K562 (cell line): ENCODE results near the gene CSRNP2. TPM values are rescaled to one million over a fixed set of nuclear protein-coding genes. Genes with fewer than 3 reads are reported as not detected.

Source experiments
- ATAC-seq: fragments of 200-7000 bp; cut with Tn5 transposase; 3 replicates; pipeline ENCODE4 v1.9.1; 2020; ENCODE audit warnings: moderate library complexity
- BruUV-seq: library from RNA; stranded (reverse); fragments of 400-500 nt; replicated peaks from 2 replicates; lab custom pipeline; 2021; lab: Mats Ljungman, UMichigan
- CTCF ChIA-PET: fragments of 300-600 bp; formaldehyde crosslinking; extraction: SDS; loops from one replicate; lab custom pipeline; 2021; ENCODE audit warnings: low intra/inter-chr PET ratio; lab: Yijun Ruan, JAX
- POLR2A ChIA-PET: fragments of 300-600, 350-650 bp; sonication (Branson Sonifier 250); formaldehyde crosslinking; extraction: SDS; loops from one replicate; lab custom pipeline; 2021; ENCODE audit warnings: antibody characterized with exemption, inconsistent platforms; lab: Yijun Ruan, JAX
- DNase-seq, 4 experiments: peaks; one replicate each; pipeline versions ENCODE4 v3.0.0 to v3.0.0-alpha.2; 2011 to 2018; ENCODE audit warnings: low spot score in 3 of 4, mixed read lengths in 3 of 4; ENCODE audit errors: extremely low read depth in 1 of 4
- FAIRE-seq: peaks from 2 replicates; lab custom pipeline; 2011; peaks lifted over from hg19 to GRCh38; lab: Jason Lieb, UNC
- H2AFZ ChIP-seq: 2 replicates; pipeline ENCODE4 v1.6.0; 2011; ENCODE audit warnings: low read depth, low read length, control low read depth, inconsistent platforms
- H3K27ac ChIP-seq: fragments of 200-600 bp; 3 replicates; pipeline ENCODE4 v1.8.0; 2011; ENCODE audit warnings: low read depth, mild to moderate bottlenecking, control low read depth, inconsistent platforms, low read length, moderate library complexity, mixed read lengths; ENCODE audit errors: extremely low read depth
- H3K27me3 ChIP-seq, 2 experiments: fragments of 300-600 bp in 1 of 2; 2 replicates in 1 of 2; 3 replicates in 1 of 2; pipeline versions ENCODE4 v1.6.0 to v1.8.0; 2011; ENCODE audit warnings: inconsistent platforms in 2 of 2, low read length in 2 of 2, mild to moderate bottlenecking in 1 of 2, mixed read lengths in 1 of 2, moderate library complexity in 1 of 2; ENCODE audit not compliant: control insufficient read depth in 2 of 2, insufficient read depth in 2 of 2
- H3K36me3 ChIP-seq: fragments of 300-600 bp; 3 replicates; pipeline ENCODE4 v1.8.0; 2011; ENCODE audit warnings: mild to moderate bottlenecking, low read length, inconsistent platforms; ENCODE audit not compliant: control insufficient read depth, insufficient read depth
- H3K4me1 ChIP-seq, 2 experiments: fragments of 200-600 bp in 1 of 2; replicated peaks in 1 of 2; 2 replicates in 1 of 2; 3 replicates in 1 of 2; pipeline versions ENCODE4 v1.5.1 to v1.8.0; 2011; ENCODE audit warnings: inconsistent platforms in 2 of 2, low read length in 2 of 2, mild to moderate bottlenecking in 1 of 2, mixed read lengths in 1 of 2, moderate library complexity in 1 of 2; ENCODE audit not compliant: control insufficient read depth in 2 of 2, insufficient read depth in 2 of 2
- H3K4me2 ChIP-seq: 2 replicates; pipeline ENCODE4 v1.6.1; 2011; ENCODE audit warnings: low read length, control low read depth, inconsistent platforms, mixed read lengths; ENCODE audit not compliant: insufficient read depth
- H3K4me3 ChIP-seq: fragments of 200-600 bp; sonication (generic), shearing (Covaris generic); 2 replicates; pipeline ENCODE4 v1.5.1; 2016; ENCODE audit warnings: control low read depth, inconsistent platforms
- H3K79me2 ChIP-seq: fragments of 200-600 bp; 3 replicates; pipeline ENCODE4 v1.8.0; 2011; ENCODE audit warnings: low read length, inconsistent platforms; ENCODE audit not compliant: control insufficient read depth, insufficient read depth
- H3K9ac ChIP-seq, 2 experiments: 2 replicates each; pipeline versions ENCODE4 v1.6.0 to v1.6.1; 2011; ENCODE audit warnings: low read depth in 2 of 2, low read length in 2 of 2, control low read depth in 1 of 2, inconsistent platforms in 1 of 2, mild to moderate bottlenecking in 1 of 2, mixed read lengths in 1 of 2; ENCODE audit not compliant: insufficient read depth in 1 of 2
- H3K9me1 ChIP-seq: one replicate; pipeline ENCODE4 v1.6.0; 2011; ENCODE audit warnings: inconsistent platforms, mild to moderate bottlenecking, low read length, moderate library complexity; ENCODE audit not compliant: control insufficient read depth, insufficient read depth
- H3K9me3 ChIP-seq: replicated peaks from 2 replicates; pipeline ENCODE4 v1.5.1; 2011; ENCODE audit warnings: low read depth, low read length, inconsistent platforms; ENCODE audit not compliant: control insufficient read depth, insufficient read depth
- H4K20me1 ChIP-seq: replicated peaks from 2 replicates; pipeline ENCODE4 v1.6.1; 2011; ENCODE audit warnings: low read length, inconsistent platforms, mixed read lengths; ENCODE audit not compliant: control insufficient read depth, insufficient read depth
- FOXA3 ChIP-seq, 2 experiments: fragments of 450-650 bp in 1 of 2; sonication (generic) in 1 of 2; formaldehyde crosslinking; IDR thresholded peaks in 1 of 2; conservative IDR thresholded peaks in 1 of 2; 2 replicates each; pipeline versions ENCODE4 v1.4.0 to v1.8.0; 2020 to 2022; ENCODE audit warnings: mild to moderate bottlenecking in 2 of 2, missing genetic modification reagents in 1 of 2
- FOXK2 ChIP-seq, 2 experiments: fragments of 450-650 bp; IDR thresholded peaks in 1 of 2; conservative IDR thresholded peaks in 1 of 2; 2 replicates each; pipeline ENCODE4 v1.6.1; 2016; ENCODE audit warnings: low read depth in 2 of 2, mild to moderate bottlenecking in 1 of 2
- NONO ChIP-seq, 2 experiments: fragments of 200-400 bp in 1 of 2; fragments of 450-650 bp in 1 of 2; formaldehyde crosslinking in 1 of 2; IDR thresholded peaks; 2 replicates each; pipeline ENCODE4 v1.6.1; 2017; ENCODE audit warnings: low read depth in 2 of 2, mild to moderate bottlenecking in 2 of 2, moderate library complexity in 2 of 2, low read length in 1 of 2
- TAF1 ChIP-seq: IDR thresholded peaks from 2 replicates; pipeline ENCODE4 v1.6.1; 2011; ENCODE audit warnings: mild to moderate bottlenecking, low read length, moderate library complexity; ENCODE audit not compliant: insufficient read depth, control insufficient read depth, severe bottlenecking; ENCODE audit errors: extremely low read depth
- WGBS: fragments of 100-300 bp; shearing (Covaris generic); methylation state at CpG from one replicate; pipeline ENCODE4 v1.1.6; 2016; ENCODE audit warnings: low coverage, mixed read lengths; ENCODE audit not compliant: insufficient coverage; ENCODE audit errors: missing lambda C conversion rate; 5-methylcytosine and 5-hydroxymethylcytosine counted together
- in situ Hi-C: fragments of 300-500 bp; cut with MboI; formaldehyde crosslinking; loops from 4 replicates; pipeline ENCODE4 v1.15.0; 2018; ENCODE audit warnings: inconsistent platforms, mixed read lengths
- intact Hi-C: fragments of 100-400 bp; cut with micrococcal nuclease; formaldehyde crosslinking; loops from 2 replicates; pipeline ENCODE4 v1.14.2; 2022
- polyA plus RNA-seq, 8 experiments: library from polyadenylated mRNA; depleted of rRNA in 4 of 8; stranded (reverse) in 5 of 8; unstranded in 3 of 8; fragments of >200 nt; fragmentation: Nextera tagmentation in 2 of 8; fragmentation: Illumina TruSeq in 1 of 8; extraction: Ambion mirVana in 2 of 8; extraction: Trizol in 1 of 8; gene quantifications; 2 replicates each; pipeline versions ENCODE4 v1.2.1 to v1.2.3, GENCODE V29; 2011 to 2014; ENCODE audit warnings: inconsistent platforms in 1 of 8, missing spikeins in 1 of 8
- total RNA-seq, 7 experiments: library from RNA; depleted of rRNA in 6 of 7; stranded (reverse); fragments of >200 nt in 6 of 7; fragmentation: Illumina TruSeq in 2 of 7; extraction: Trizol in 2 of 7; gene quantifications; 2 replicates each; pipeline versions ENCODE4 v1.2.1 to v1.2.3, GENCODE V29; 2011 to 2021; ENCODE audit warnings: low replicate concordance in 1 of 7

Gene CSRNP2
- total and polyA plus RNA-seq, 9 of the 15 experiments (the other 6 are each of a cell fraction or from before 2014, with no cell fraction given): 1.6 to 13.9 (median 5.9) TPM

DNA sequence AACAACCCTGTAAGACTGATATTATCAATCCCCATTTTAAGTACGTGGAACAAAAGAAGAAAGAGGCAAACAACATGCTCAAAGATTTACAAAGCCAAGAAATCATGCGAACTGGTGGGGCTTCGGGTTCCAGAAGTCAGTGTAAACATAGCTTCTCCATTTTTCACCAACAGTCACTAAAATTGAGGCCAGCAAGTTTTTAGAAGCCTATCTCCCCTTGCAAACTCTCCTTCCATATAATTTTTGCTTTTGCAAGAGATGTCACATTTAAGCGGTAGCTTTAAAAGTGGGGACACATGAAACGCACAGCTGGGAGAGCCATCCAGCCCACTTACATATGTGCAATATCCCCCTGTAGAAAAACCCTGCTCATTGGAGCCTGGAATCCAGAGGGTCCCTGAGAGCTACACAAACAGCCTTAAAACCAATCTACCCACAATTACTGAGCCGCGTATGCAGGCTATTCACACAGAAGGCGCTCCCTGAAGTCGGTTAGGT, 58.0 kb downstream of the CSRNP2 start:
- no peaks in the 10 kb centered on the region for H3K9me3 ChIP-seq
- TF ChIP-seq FOXK2 (conservative IDR thresholded peaks at IDR 0.05 in 1 of 2, IDR thresholded peaks at IDR 0.05 in 1 of 2; ENCODE audit: low read depth in 2 of 2) (peak; percentile 18 to 55; a peak in 1 of 4 replicates), FOXA3 (CRISPR knock-in tag; conservative IDR thresholded peaks at IDR 0.05 in 1 of 2, IDR thresholded peaks at IDR 0.05 in 1 of 2) (peak in 1 of 2 experiments; percentile 45; a peak in 2 of 4 replicates), NONO (IDR thresholded peaks at IDR 0.05; ENCODE audit: low read depth in 2 of 2, low read length in 1 of 2) (no peak), TAF1 (peak; percentile 36)
- TF ChIP-seq, all 486 proteins: peak for 3
- ChIA-PET CTCF (interaction anchor here (0.7 kb wide), 1 partner anchor 244 kb away, joined by 4 read pairs; no protein-coding TSS in a partner anchor), POLR2A (interaction anchor here (0.6 to 2.3 kb wide), 9 partner anchors 8 to 457 kb away, joined by 3 to 12 read pairs (median 4); partner anchors contain the start of genes ATF1, CSRNP2, LETMD1 and POU6F1)
- H3K36me3 ChIP-seq: no peaks in the 10 kb centered on the region; the same call in 2 of the 3 replicates
- ATAC-seq (no peak), FAIRE-seq (no peak), DNase-seq (no peak)
- BruUV-seq: no TSS peak
- H3K79me2 ChIP-seq: peaks cover 60% of the 10 kb centered on the region
- H3K27me3 ChIP-seq: no peaks in the 10 kb centered on the region
- H3K4me2 ChIP-seq: peak overlapping the region; percentile 87
- no peaks in the 10 kb centered on the region for H3K9me1 ChIP-seq
- H2AFZ ChIP-seq: peak overlapping the region; percentile 97
- in situ Hi-C loops (no loop called here), intact Hi-C loops (loop anchor here (2.0 to 5.0 kb wide), 2 partner anchors 37 to 98 kb away; a partner anchor contains a TSS)
- H3K4me1 ChIP-seq: peaks cover 36 to 44% of the 10 kb centered on the region in 2 experiments
- peak overlapping the region; percentile 91 for H3K27ac ChIP-seq
- no peaks in the 10 kb centered on the region for H4K20me1 ChIP-seq
- peak overlapping the region; percentile 89 to 95 for H3K9ac ChIP-seq
- H3K4me3 ChIP-seq: peak overlapping the region; percentile 66
- 1% methylated on average over 9 of the region's 9 CpGs for WGBS
